Measurements from ENCODE around the gene PODNL1.

DNA sequence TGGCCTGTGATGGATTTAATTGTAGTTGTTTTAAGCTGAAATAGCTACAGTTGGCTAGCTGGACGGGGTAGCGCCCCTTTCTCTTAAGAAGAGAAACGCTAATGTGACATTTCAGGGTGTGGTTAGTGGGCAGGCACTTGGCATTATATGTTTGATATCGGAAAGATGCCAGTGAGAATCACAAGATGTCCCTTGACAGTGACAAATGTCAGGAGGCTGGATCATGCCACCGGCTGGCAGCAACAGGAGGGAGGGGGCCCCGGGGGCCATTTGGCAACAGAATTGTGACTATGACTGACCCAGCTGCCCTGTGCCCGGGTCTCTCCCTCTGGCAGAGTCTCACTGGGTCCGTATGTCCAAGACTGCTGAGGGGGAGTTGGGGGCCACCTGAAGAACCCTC lies 18.8 kb upstream of the PODNL1 start:
- TF ChIP-seq CTCF (IDR thresholded peaks at IDR 0.05) (no peak), POLR2A (IDR thresholded peaks at IDR 0.05) (no peak)

Data from Peyer's patch (tissue), 4 donors.